Suppressor macrophage treated with lipopolysaccharide for 4 hours (primary cell): Measurements from ENCODE around the gene TEX29.

Experiments used
- DNase-seq: peaks from one replicate; pipeline ENCODE4 v3.0.0-alpha.2; 2020

Gene TEX29

GRCh38 chr13:111319998-111320911, at the start of gene TEX29:
Gene TEX29, plus strand, starts transcription at chr13:111320642. Its CDS starts 249 bp downstream, at chr13:111320891.
- no peak for DNase-seq

DNA sequence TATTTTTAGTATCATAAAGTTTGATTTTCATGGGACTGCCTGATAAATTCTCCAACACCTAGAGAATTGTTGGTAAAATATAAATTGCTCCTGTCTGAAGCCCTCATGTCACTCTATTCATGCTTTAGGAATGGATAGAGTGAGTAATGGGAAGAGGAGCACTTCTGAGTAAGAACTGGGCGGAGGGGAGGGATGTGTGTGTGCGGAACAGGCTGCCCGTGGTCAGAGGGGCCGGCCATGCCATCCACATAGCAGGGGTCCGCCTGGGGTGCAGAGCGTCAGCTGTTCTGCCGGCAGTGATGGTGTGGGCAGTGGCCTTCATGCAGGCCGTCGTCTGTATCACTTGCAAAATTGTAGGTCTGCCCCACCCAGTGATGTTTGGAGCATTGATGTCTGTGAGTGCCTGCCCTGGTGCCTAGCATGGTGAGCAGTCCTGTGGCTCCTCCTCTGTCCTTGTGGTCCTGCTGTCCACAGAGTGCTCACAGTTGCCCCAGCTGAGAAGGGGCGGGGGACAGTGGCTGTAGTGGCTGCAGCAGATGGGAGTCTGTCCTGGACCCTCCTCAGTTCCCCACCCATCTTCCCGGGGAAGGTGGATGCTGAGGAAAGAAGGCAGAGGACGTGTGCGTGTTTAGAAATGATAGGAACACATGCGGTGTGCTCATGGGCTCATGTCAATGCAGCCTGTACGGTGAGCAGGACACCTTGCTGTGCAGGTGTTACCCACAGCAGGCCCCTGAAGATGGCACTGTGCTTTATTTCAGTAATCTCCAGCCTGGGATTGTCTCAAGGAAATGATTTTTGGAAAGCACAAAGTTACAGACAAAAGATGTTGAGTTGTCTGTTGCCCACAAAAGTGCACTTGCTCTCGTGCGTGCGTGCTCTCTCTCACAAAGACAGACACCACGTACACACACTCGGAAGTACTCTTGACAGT, 49.4 kb upstream of the TEX29 start:
- no peak for DNase-seq

DNA sequence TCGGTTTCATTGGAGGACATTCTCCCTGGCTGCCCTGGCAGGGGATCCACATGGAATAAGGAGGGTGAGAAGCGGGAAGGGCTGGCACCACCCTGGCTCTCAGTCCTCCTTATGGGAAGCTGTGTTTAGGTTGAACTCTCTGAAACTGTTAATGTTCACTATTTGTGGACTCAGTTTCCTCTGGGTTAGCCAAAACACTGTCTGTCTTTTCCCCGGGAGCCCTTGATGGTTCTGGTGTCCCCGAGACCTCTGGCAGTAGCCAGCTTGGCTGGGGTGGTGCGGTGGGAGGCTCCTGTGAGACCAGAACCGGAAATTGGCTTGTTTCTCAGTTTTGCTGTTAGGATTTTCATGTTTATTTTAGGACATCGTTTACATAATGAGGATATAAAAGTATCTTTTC, 48.3 kb upstream of the TEX29 start:
- no peak for DNase-seq

GRCh38 chr13:111275382-111275781, 45.1 kb upstream of the TEX29 start:
- DNase-seq: no peak

- DNase-seq: no peak
Observed at GRCh38 chr13:111275995-111276618, 44.3 kb upstream of the TEX29 start.

DNA sequence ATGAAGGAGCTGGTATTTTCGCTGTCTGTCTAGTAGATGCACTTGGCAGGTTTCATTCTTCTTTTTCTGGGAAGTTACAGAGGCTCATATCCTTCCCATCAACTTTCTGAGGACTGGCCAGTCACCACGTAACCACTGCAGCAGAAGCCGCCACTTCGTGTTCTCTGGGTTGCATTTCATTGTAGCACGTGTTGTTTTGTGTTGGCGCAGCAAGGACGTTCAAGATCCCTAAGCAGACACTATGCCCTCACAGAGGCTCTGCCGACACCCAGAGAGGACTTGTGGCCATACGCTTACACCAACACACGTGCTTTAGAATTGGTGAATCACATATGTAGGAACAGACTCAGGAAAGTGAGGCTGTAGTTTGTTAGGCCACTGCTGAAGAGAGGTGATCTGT, 42.2 kb upstream of the TEX29 start:
- no peak for DNase-seq

DNA sequence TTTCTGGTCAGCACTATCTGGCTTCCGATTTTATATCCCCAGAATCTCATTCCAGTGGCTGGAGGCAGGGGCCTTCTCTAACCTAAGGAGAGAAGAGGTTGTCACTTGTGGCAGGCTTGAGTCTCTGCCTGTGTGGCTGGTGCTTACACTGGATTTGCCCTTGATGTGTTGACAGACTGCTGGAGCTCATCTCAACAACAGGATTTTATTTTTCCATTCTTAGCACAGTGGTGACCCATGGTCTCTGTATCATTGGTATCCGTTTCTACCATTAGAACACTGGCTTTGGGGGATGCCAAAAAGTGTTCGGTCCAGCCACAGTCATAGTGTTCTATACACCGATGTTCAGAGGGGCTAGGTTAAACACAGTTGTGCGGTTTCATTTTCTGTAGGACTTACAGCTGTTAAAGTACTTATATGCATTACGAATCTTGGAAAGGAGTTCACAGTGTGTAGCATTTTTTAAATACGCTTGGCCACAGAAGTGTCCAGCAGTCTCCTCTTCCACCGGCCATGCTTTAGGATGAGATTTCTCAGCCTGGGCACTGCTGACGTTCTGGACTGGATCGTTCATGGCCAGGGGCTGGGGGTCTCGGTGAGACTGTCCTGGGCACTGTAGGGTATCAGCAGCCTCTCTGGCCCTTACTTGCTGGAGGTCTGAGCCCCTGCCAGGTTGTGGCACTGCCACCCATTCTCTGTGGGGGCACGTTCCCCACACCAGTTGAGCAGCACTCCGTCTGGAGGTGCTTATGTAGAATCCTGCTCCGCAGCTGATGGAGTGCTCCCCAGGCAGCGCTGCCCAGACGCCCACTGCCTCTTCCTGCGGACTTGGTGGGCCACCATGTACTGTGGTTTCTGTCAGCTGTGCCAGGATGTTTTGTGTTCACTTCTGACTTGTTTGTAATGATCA, 41.4 kb upstream of the TEX29 start:
- DNase-seq: no peak

GRCh38 chr13:111280226-111280625, 40.2 kb upstream of the TEX29 start:
- no peak for DNase-seq

DNA sequence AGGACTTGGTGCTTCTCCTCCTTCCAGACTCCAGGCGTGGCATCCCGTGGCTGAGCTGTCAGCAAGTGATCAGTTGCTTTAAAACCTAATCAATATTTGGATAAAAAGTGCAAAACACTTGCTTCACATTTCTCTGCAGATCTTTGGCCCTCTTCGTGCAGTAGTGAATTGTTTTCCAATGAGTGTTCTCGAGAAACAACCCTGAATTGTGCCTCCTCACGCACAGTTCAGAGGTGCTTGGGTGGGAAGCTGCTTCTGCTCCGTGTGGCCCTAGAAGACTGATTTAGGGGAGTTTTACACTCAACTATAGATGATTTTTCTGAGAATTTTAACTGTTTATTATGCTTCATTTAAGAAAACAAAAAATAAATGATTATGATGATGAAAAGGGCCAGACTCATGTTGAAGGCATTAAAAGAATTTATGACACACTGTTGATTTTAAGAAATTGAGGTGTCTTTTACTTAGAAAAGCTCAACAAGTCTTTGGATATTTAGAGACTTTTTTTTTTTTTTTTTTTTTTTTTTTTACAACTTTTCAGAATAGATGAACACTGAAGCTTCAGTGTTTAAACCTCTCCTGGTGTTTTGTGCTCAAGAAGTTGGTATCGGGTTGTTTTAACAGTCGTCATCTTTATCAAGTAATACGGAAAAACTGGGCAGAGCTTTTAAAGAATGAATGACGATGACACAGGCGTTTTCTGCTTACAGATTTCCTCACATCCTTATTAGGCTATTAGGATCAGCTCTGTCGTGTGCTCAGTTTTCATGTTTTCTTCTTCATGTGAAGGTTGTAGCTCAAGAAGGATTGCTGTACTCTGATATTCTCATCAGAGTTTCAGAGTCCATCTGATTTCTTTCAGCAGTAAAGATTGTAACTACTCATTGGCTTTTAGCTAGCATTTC, 39.5 kb upstream of the TEX29 start:
- DNase-seq: no peak

GRCh38 chr13:111281751-111282311, 38.6 kb upstream of the TEX29 start:
- peak; percentile 89 for DNase-seq

DNA sequence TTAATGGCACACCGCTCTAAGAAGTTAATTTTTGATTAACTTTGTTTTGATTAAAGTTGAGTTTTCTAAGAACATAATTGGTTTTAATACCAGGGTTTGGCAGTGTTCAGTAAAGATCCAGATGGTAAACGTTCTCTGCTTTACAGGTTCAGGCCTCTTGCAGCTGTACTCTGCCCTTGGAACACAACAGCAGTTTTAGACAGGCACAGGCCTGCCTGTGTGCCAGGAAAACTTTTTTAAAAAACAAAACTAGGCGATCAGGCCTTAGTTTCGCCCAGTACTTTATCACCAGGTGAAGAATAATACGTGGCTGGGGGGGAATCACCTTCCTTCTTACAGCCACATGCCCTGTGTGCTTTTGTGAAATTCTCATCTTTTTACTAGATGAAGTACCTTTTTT, 38.0 kb upstream of the TEX29 start:
- no peak for DNase-seq

GRCh38 chr13:111282997-111283396, 37.4 kb upstream of the TEX29 start:
- DNase-seq: no peak

DNA sequence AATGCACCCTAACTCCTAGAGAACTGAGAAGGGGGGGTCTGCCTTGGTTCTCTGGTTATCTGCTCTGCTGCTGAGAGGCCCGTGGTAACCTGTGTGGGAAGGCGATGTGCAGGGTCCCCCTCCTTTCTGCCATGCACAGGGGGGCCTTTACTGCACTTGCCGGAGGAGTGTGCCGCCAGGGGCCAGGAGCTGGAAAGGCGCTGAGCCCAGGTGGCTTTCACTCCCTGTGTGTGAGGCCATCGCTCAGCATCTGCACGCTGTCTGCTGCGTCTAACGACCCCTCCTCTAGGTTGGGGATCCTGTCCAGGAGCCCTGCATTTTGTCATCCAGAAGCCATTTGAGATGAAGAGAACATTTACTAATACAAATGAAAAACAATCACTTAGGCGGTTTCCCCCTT, 37.0 kb upstream of the TEX29 start:
- no peak for DNase-seq

- DNase-seq: no peak
Observed at GRCh38 chr13:111283991-111284390, 36.5 kb upstream of the TEX29 start.

DNA sequence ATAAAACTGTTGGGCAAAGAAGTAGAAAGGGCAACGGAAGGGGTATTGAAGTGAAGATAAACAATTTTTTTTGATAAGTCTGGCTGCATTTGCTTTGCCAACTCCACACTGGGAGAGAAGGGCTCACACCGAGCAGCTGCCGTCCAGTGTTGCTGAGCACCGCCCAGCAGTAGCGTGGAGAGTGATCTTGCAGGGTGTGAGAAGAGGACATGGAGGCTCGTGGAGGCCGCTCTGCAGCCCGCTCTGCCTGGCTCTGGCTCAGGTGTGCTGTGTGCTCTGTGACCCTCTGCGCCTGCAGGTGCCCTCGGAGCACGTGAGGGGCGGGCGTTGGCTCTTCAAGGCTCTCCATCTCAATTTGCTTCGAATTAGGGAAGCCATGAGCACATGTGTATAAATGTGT, 35.9 kb upstream of the TEX29 start:
- no peak for DNase-seq

GRCh38 chr13:111286162-111286561, 34.3 kb upstream of the TEX29 start:
- no peak for DNase-seq

GRCh38 chr13:111286749-111287148, 33.7 kb upstream of the TEX29 start:
- DNase-seq: no peak

DNA sequence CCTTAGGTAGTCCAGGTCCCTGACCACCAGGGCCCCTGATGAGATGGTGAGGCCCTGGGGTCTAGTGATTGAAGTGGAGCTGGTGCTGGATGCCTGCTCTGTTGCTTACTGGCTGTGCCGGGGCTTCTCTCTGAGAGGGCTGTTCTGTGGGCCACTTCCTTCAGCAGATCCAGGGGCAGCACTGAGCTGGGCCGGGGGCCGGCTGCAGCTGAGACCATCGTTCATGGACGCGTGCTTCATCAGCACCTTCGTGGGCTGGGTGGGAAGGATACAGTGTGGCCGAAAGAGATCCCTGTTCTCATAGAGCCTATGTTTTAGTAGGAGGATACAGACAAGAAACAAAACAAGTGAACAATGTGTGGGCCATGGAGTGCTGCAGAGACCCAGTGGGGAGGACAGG, 33.2 kb upstream of the TEX29 start:
- DNase-seq: no peak

DNA sequence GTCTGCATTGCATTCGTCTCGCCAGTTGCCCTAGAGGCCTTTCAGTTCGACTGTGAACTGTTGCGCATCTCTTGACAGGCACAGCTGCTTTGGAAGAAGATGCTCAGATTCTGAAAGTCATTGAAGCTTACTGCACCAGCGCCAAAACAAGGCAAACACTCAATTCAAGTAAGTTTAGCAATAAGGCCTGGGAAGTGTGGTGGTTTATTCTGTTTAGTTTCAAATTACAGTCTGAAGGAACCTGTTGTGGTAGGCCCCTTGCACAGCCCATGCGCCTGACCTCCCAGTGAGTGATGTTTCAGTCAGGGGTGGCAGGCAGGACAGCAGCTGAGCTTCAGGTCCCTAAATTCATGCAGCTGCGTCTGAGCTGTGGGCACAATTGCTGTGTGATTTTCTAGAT, 32.2 kb upstream of the TEX29 start:
- no peak for DNase-seq

GRCh38 chr13:111289251-111289650, 31.2 kb upstream of the TEX29 start:
- DNase-seq: no peak

DNA sequence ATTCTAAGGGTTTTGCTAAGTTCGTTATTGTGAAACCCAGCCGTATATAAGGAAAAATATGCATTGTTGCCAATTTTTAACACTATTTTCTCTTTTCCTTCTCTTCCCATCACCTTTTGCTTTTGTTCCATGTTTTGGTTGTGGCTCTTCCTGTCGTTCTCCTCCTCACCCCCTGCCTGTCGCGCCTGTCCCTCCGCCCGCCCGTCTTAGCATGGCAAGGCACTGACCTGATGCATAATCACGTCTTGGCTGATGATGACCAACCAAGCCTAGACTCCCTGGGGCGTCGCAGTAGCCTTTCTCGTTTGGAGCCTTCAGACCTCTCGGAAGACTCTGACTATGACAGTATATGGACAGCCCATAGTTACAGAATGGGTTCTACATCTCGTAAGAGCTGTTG, 28.5 kb upstream of the TEX29 start:
- DNase-seq: no peak
